Endodermal cell (in vitro differentiated cells): Measurements from ENCODE around the gene CRIP2. TPM values are rescaled to one million over a fixed set of nuclear protein-coding genes. Genes with fewer than 3 reads are reported as not detected.

Experiments
- DNase-seq: peaks from one replicate; pipeline ENCODE4 v3.0.0-alpha.2; 2017
- H3K27ac ChIP-seq: 2 replicates; pipeline ENCODE4 v1.5.1; 2013; ENCODE audit warnings: mild to moderate bottlenecking, low read depth, low read length, moderate library complexity
- H3K27me3 ChIP-seq: 2 replicates; pipeline ENCODE4 v1.6.1; 2013; ENCODE audit warnings: mild to moderate bottlenecking, low read length, moderate library complexity; ENCODE audit not compliant: insufficient read depth, control insufficient read depth, poor library complexity, severe bottlenecking
- H3K36me3 ChIP-seq: 2 replicates; pipeline ENCODE4 v1.7.0; 2013; ENCODE audit warnings: mild to moderate bottlenecking, low read length, moderate library complexity; ENCODE audit not compliant: control insufficient read depth, insufficient read depth
- H3K4me1 ChIP-seq: one replicate; pipeline ENCODE4 v1.7.0; 2013; ENCODE audit warnings: low read length; ENCODE audit not compliant: control insufficient read depth, insufficient read depth
- H3K4me3 ChIP-seq: 2 replicates; pipeline ENCODE4 v1.5.1; 2013; ENCODE audit warnings: mild to moderate bottlenecking, low read length, moderate library complexity
- H3K9ac ChIP-seq: 2 replicates; pipeline ENCODE4 v1.6.1; 2013; ENCODE audit warnings: mild to moderate bottlenecking, low read length, moderate library complexity; ENCODE audit not compliant: poor library complexity, severe bottlenecking; ENCODE audit errors: extremely low read depth
- H3K9me3 ChIP-seq: 2 replicates; pipeline ENCODE4 v1.6.1; 2013; ENCODE audit warnings: mild to moderate bottlenecking, low read length, moderate library complexity; ENCODE audit not compliant: control insufficient read depth
- H3K27ac Mint-ChIP-seq: 2 replicates; pipeline ENCODE4 v1.8.0; 2020; ENCODE audit warnings: mixed read lengths
- H3K27me3 Mint-ChIP-seq: 2 replicates; pipeline ENCODE4 v1.8.0; 2021; ENCODE audit warnings: mild to moderate bottlenecking, mixed read lengths; ENCODE audit not compliant: insufficient read depth
- H3K36me3 Mint-ChIP-seq: 2 replicates; pipeline ENCODE4 v1.8.0; 2020; ENCODE audit warnings: low read depth, mixed read lengths
- H3K4me1 Mint-ChIP-seq: 2 replicates; pipeline ENCODE4 v1.8.0; 2020; ENCODE audit warnings: mixed read lengths
- H3K4me3 Mint-ChIP-seq: 2 replicates; pipeline ENCODE4 v1.8.0; 2020; ENCODE audit warnings: mild to moderate bottlenecking, moderate library complexity, mixed read lengths
- H3K9me3 Mint-ChIP-seq: 2 replicates; pipeline ENCODE4 v1.8.0; 2020; ENCODE audit warnings: mild to moderate bottlenecking, mixed read lengths
- WGBS, 2 experiments: methylation state at CpG; one replicate each; pipeline versions ENCODE4 v1.1.5 to v1.1.7; 2013; ENCODE audit warnings: missing lambda C conversion rate in 2 of 2, mixed read lengths in 1 of 2; ENCODE audit not compliant: insufficient coverage in 1 of 2, insufficient read length in 1 of 2; 5-methylcytosine and 5-hydroxymethylcytosine counted together
- total RNA-seq, 2 donors: library from RNA; stranded (reverse); fragmentation: NEBNext Ultra II Directional in 1 of 2; extraction: Animal tissue kit (Norgen Biotek cat#: 25700) in 1 of 2; gene quantifications; 2 replicates in 1 of 2; 3 replicates in 1 of 2; pipeline ENCODE4 v1.2.1, GENCODE V29; 2021
- TF ChIP-seq, protein P1 (sequence below): fragments of 200-600 bp; sonication (generic); conservative IDR thresholded peaks from 2 replicates; pipeline ENCODE4 v1.5.0; 2021; ENCODE audit warnings: antibody characterized with exemption, mild to moderate bottlenecking

The CRIP2 gene
- total RNA-seq, 2 donors from 2014 or later: 3.9 to 5.3 TPM

DNA sequence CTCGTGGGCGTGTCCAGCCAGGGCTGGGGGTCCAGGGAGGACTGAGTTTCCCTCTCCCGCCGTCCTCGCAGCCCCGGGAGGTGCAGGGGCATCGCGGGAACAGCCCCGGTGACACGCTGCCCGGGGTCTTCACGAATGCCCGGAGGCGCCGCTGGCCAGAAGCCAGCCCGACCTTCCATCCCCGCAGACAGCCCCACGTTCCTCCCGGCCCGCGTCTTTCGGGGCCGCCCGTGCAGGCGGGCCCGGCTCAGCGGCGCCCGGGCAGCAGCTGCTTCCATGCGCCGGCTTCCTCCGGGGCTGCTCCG, 15.6 kb downstream of the CRIP2 start:
- Mint-ChIP-seq H3K36me3 (no peaks in the 10 kb centered on the region), H3K9me3 (peaks cover 3% of the 10 kb centered on the region), H3K27ac (no peak overlapping the region), H3K4me3 (peak overlapping the region; percentile 64), H3K27me3 (peaks cover 37% of the 10 kb centered on the region), H3K4me1 (peaks cover 5% of the 10 kb centered on the region)
- Histone ChIP-seq H3K4me1 (peaks cover 6% of the 10 kb centered on the region), H3K27ac (peak overlapping the region; percentile 87), H3K36me3 (no peaks in the 10 kb centered on the region), H3K9ac (peak overlapping the region; percentile 59), H3K4me3 (peak overlapping the region; percentile 78), H3K27me3 (peaks cover 30% of the 10 kb centered on the region), H3K9me3 (no peaks in the 10 kb centered on the region)
- no peak for DNase-seq
- TF ChIP-seq, protein P1, sequence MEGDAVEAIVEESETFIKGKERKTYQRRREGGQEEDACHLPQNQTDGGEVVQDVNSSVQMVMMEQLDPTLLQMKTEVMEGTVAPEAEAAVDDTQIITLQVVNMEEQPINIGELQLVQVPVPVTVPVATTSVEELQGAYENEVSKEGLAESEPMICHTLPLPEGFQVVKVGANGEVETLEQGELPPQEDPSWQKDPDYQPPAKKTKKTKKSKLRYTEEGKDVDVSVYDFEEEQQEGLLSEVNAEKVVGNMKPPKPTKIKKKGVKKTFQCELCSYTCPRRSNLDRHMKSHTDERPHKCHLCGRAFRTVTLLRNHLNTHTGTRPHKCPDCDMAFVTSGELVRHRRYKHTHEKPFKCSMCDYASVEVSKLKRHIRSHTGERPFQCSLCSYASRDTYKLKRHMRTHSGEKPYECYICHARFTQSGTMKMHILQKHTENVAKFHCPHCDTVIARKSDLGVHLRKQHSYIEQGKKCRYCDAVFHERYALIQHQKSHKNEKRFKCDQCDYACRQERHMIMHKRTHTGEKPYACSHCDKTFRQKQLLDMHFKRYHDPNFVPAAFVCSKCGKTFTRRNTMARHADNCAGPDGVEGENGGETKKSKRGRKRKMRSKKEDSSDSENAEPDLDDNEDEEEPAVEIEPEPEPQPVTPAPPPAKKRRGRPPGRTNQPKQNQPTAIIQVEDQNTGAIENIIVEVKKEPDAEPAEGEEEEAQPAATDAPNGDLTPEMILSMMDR: no peak
- WGBS, 2 experiments: 0 to 1% methylated on average over 13 to 33 of the region's 33 CpGs

DNA sequence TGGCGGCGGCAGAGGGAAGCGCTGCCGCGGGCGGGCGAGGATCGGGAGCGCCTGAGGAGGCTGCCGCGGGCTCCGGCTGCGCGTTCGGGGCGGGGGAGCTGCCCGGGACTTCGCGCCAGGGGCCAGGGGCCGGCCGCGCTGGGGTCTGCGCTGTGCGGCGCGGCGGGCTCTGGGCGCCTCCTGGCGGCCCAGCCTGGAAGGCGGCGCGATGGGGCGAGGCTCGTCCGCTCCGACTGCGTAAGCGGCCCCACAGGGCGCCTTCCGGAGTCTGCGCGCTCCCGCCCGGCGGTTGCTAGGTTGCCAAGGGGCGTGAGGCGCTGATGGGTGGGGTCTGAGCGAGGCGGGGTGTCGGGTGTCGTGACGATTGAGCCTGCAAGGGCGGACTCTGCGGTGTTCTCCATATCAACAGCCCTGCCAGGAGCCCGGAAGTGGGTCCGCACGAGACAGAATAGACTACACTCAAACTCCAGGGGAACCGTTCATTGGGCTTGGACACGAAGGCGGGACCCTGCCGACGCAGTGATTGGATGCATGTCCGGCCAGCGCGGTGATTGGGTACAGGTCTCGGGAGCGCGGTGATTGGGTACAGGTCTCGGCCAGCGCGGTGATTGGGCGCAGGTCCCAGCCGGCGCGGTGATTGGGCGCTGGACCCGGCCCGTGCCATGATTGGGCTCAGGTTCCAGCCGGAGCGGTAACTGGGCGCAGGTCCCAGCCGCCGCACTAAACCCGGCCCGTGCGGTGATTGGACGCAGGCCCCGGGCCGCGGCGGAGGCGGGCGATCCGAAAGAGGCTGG, 16.1 kb downstream of the CRIP2 start, which contains the start of gene TEDC1:
Gene TEDC1, plus strand, starts transcription at position 675 of the 794 bp plus-strand sequence. CDS start 130 bp downstream, outside the sequence.
- Mint-ChIP-seq H3K27ac (peak within 1 kb of the TSS; percentile 91), H3K4me1 (peaks cover 5% of the 10 kb centered on the region), H3K9me3 (peaks cover 3% of the 10 kb centered on the region), H3K4me3 (peak within 1 kb of the TSS; percentile 64), H3K36me3 (no peaks in the 10 kb centered on the region), H3K27me3 (peaks cover 31% of the 10 kb centered on the region)
- Histone ChIP-seq H3K27ac (peak within 1 kb of the TSS; percentile 87), H3K27me3 (peaks cover 24% of the 10 kb centered on the region), H3K4me1 (peaks cover 6% of the 10 kb centered on the region), H3K9me3 (no peaks in the 10 kb centered on the region), H3K4me3 (peak within 1 kb of the TSS; percentile 81), H3K36me3 (no peaks in the 10 kb centered on the region), H3K9ac (peak within 1 kb of the TSS; percentile 59)
- DNase-seq: peak; percentile 100
- TF ChIP-seq, protein P1: peak; percentile 83
- 2 to 6% methylated on average over 35 to 94 of the region's 94 CpGs for WGBS, 2 experiments

DNA sequence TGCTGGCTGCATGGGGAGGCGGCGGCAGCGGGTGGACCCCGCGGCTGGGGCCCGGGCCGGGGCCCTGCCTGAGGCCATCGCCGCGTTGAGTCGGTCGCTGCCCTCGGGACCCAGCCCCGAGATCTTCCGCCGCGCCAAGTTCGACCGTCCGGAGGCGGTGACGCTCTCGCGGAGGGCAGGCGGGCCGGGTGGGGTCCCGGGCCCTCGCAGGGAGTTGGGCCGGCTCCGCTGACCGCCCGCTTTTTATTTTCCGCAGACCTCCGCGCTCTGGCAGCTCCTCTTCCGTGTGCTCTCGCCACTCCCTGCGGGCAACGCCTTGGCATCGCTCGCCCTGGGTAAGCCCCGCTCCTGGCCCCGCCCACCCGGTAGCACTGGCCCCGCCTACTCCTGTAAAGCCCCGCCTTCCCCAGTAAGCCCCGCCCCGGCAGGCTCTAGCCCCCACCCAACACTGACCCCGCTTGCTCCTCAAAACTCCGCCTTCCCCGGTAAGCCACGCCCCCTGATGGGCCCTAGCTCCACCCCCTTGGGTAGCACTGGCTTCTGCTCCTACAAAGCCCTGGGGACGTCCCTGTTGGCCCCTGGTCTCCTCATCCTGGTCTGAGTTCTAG, 16.8 kb downstream of the CRIP2 start:
- no peaks in the 10 kb centered on the region for H3K36me3 Mint-ChIP-seq
- no peaks in the 10 kb centered on the region for H3K36me3 ChIP-seq
- TF ChIP-seq, protein P1: no peak
- H3K27ac Mint-ChIP-seq: peak overlapping the region; percentile 79
- peak overlapping the region; percentile 81 for H3K4me3 ChIP-seq
- H3K27ac ChIP-seq: peak overlapping the region; percentile 87
- H3K4me1 ChIP-seq: peaks cover 1% of the 10 kb centered on the region
- peaks cover 4% of the 10 kb centered on the region for H3K4me1 Mint-ChIP-seq
- H3K27me3 ChIP-seq: peaks cover 17% of the 10 kb centered on the region
- H3K9ac ChIP-seq: peak overlapping the region; percentile 59
- peak overlapping the region; percentile 64 for H3K4me3 Mint-ChIP-seq
- H3K27me3 Mint-ChIP-seq: peaks cover 24% of the 10 kb centered on the region
- peak; percentile 97 for DNase-seq
- peaks cover 3% of the 10 kb centered on the region for H3K9me3 Mint-ChIP-seq
- 3 to 6% methylated on average over 25 to 53 of the region's 53 CpGs for WGBS, 2 experiments
- no peaks in the 10 kb centered on the region for H3K9me3 ChIP-seq
